Peyer's patch (tissue), 4 donors: ENCODE results near the gene PGPEP1. TPM values are rescaled to one million over a fixed set of nuclear protein-coding genes. Genes with fewer than 3 reads are reported as not detected.
"Not testable (repeated sequence)": the region's sequence is repeated elsewhere in the genome, so short reads cannot be mapped to it uniquely, and the experiment has no call there.

Experiments
- DNase-seq, 3 donors: peaks; one replicate each; pipeline ENCODE4 v3.0.0-alpha.2; 2017 to 2019
- H3K27ac ChIP-seq, 4 donors: fragments of 200-600 bp; sonication (generic); one replicate each; pipeline ENCODE4 v1.5.1; 2016 to 2019
- H3K27me3 ChIP-seq, 2 donors: fragments of 200-600 bp; sonication (generic); one replicate each; pipeline ENCODE4 v1.5.1; 2019
- H3K36me3 ChIP-seq, 3 donors: fragments of 200-600 bp; sonication (generic); one replicate each; pipeline ENCODE4 v1.5.1; 2016 to 2019
- H3K4me1 ChIP-seq, 4 donors: fragments of 200-600 bp; sonication (generic); one replicate each; pipeline ENCODE4 v1.5.1; 2016 to 2019
- H3K4me3 ChIP-seq, 4 donors: fragments of 200-600 bp; sonication (generic); 1 replicate in 3 of 4; 2 replicates in 1 of 4; pipeline ENCODE4 v1.5.1; 2016 to 2019; ENCODE audit warnings: mild to moderate bottlenecking in 1 of 4
- H3K9me3 ChIP-seq, 4 donors: fragments of 200-600 bp; sonication (generic); one replicate each; pipeline ENCODE4 v1.5.1; 2016 to 2019; ENCODE audit warnings: mild to moderate bottlenecking in 1 of 4
- CTCF ChIP-seq, 6 experiments: fragments of 450-650 bp in 4 of 6; fragments of 200-600 bp in 2 of 6; sonication (generic) in 1 of 6; IDR thresholded peaks; one replicate each; pipeline ENCODE4 v1.5.1; 2017 to 2019; ENCODE audit warnings: antibody characterized with exemption in 6 of 6, mild to moderate bottlenecking in 3 of 6, moderate library complexity in 1 of 6
- POLR2A ChIP-seq, 2 donors: fragments of 450-650 bp; IDR thresholded peaks; one replicate each; pipeline ENCODE4 v1.5.1; 2017; ENCODE audit warnings: antibody characterized with exemption in 2 of 2, mild to moderate bottlenecking in 2 of 2, moderate library complexity in 2 of 2
- total RNA-seq, 4 donors: library from RNA; depleted of rRNA; stranded (reverse); fragments of >200 nt; gene quantifications; one replicate each; pipeline ENCODE4 v1.1.0, GENCODE V29; 2016

The PGPEP1 gene
- total RNA-seq, 4 donors from 2014 or later = 45.4 to 138 (median 89.2) TPM

GRCh38 chr19:18373407-18373891 lies 33.1 kb downstream of the PGPEP1 start:
- H3K9me3 ChIP-seq = no peaks in the 10 kb centered on the region
- H3K4me1 ChIP-seq = peaks cover 5 to 33% (median 10%) of the 10 kb centered on the region in 4 donors
- no peak for TF ChIP-seq POLR2A (IDR thresholded peaks at IDR 0.05)
- no peak for TF ChIP-seq CTCF (IDR thresholded peaks at IDR 0.05)
- H3K36me3 ChIP-seq = no peaks in the 10 kb centered on the region
- H3K27ac ChIP-seq = peak overlapping the region; percentile 56 to 84 (median 70)
- no peak for DNase-seq
- H3K4me3 ChIP-seq = no peak overlapping the region
- no peaks in the 10 kb centered on the region for H3K27me3 ChIP-seq

- H3K4me1 ChIP-seq = peaks cover 5 to 33% (median 10%) of the 10 kb centered on the region in 4 donors
- H3K9me3 ChIP-seq = no peaks in the 10 kb centered on the region
- no peak for TF ChIP-seq CTCF (IDR thresholded peaks at IDR 0.05)
- TF ChIP-seq POLR2A (IDR thresholded peaks at IDR 0.05) = no peak
- no peaks in the 10 kb centered on the region for H3K36me3 ChIP-seq
- peak overlapping the region; percentile 56 to 84 (median 70) for H3K27ac ChIP-seq
- no peaks in the 10 kb centered on the region for H3K27me3 ChIP-seq
- no peak overlapping the region for H3K4me3 ChIP-seq
- DNase-seq = peak; percentile 76 to 93 (median 76)
Measured at GRCh38 chr19:18373892-18374629, 33.7 kb downstream of the PGPEP1 start.

- H3K27ac ChIP-seq = peak overlapping the region in 2 of 4 donors; percentile 22 to 39
- H3K27me3 ChIP-seq = no peaks in the 10 kb centered on the region
- H3K4me3 ChIP-seq = no peak overlapping the region
- TF ChIP-seq POLR2A (IDR thresholded peaks at IDR 0.05) = no peak
- TF ChIP-seq CTCF (IDR thresholded peaks at IDR 0.05) = no peak
- peaks cover 7 to 52% (median 14%) of the 10 kb centered on the region in 4 donors for H3K4me1 ChIP-seq
- H3K9me3 ChIP-seq = no peaks in the 10 kb centered on the region
- no peak for DNase-seq
- H3K36me3 ChIP-seq = no peaks in the 10 kb centered on the region
Measured at GRCh38 chr19:18377026-18377425, 36.6 kb downstream of the PGPEP1 start.

GRCh38 chr19:18379803-18380747 lies 39.7 kb downstream of the PGPEP1 start:
- H3K36me3 ChIP-seq = no peaks in the 10 kb centered on the region
- peak; percentile 45 to 90 (median 77) for DNase-seq
- H3K27me3 ChIP-seq = no peaks in the 10 kb centered on the region
- TF ChIP-seq CTCF (IDR thresholded peaks at IDR 0.05) = no peak
- no peak for TF ChIP-seq POLR2A (IDR thresholded peaks at IDR 0.05)
- no peaks in the 10 kb centered on the region for H3K9me3 ChIP-seq
- peak overlapping the region; percentile 62 to 71 (median 68) for H3K27ac ChIP-seq
- peaks cover 0 to 27% (median 6%) of the 10 kb centered on the region in 4 donors for H3K4me1 ChIP-seq
- H3K4me3 ChIP-seq = no peak overlapping the region

GRCh38 chr19:18380843-18381242 lies 40.4 kb downstream of the PGPEP1 start:
- no peak for DNase-seq
- Histone ChIP-seq H3K27me3 (no peaks in the 10 kb centered on the region), H3K36me3 (no peaks in the 10 kb centered on the region), H3K27ac (peak overlapping the region in 3 of 4 donors; percentile 65 to 71 (median 71)), H3K9me3 (no peaks in the 10 kb centered on the region), H3K4me3 (no peak overlapping the region), H3K4me1 (peaks cover 0 to 21% (median 7%) of the 10 kb centered on the region in 4 donors)
- TF ChIP-seq POLR2A (IDR thresholded peaks at IDR 0.05) (no peak), CTCF (IDR thresholded peaks at IDR 0.05) (no peak)

- not testable (repeated sequence) for H3K9me3 ChIP-seq, H3K4me3 ChIP-seq, H3K27me3 ChIP-seq, H3K36me3 ChIP-seq, H3K27ac ChIP-seq, DNase-seq
- H3K4me1 ChIP-seq = peaks cover 5 to 38% (median 10%) of the 10 kb centered on the region in 4 donors
Measured at GRCh38 chr19:18383622-18384021, 43.2 kb downstream of the PGPEP1 start.
